Panc1 (cell line): ENCODE data around the gene AKT1S1. TPM values are rescaled to one million over a fixed set of nuclear protein-coding genes. Genes with fewer than 3 reads are reported as not detected.

Experiments
- ATAC-seq: fragments of 200-7000 bp; cut with Tn5 transposase; 2 replicates; pipeline ENCODE4 v1.9.1; 2020; ENCODE audit warnings: mild to moderate bottlenecking, moderate library complexity
- BruUV-seq: library from RNA; stranded (reverse); fragments of 400-500 nt; replicated peaks from 2 replicates; lab custom pipeline; 2021; lab: Mats Ljungman, UMichigan
- CTCF ChIA-PET: fragments of 300-600 bp; sonication (Branson Sonifier 250); formaldehyde crosslinking; loops from one replicate; lab custom pipeline; 2022; ENCODE audit warnings: antibody characterized with exemption; lab: Charles Lee
- POLR2A ChIA-PET: fragments of 300-600 bp; sonication (Branson Sonifier 250); formaldehyde crosslinking; loops from one replicate; lab custom pipeline; 2022; ENCODE audit warnings: antibody characterized with exemption; lab: Charles Lee
- DNase-seq: peaks from one replicate; pipeline ENCODE4 v3.0.0-alpha.2; 2010; ENCODE audit warnings: low read depth, low spot score
- H3K27ac ChIP-seq: 2 replicates; pipeline ENCODE4 v1.5.1; 2011; ENCODE audit warnings: mild to moderate bottlenecking, low read length, inconsistent platforms
- H3K27me3 ChIP-seq: fragments of 200-500 bp; sonication (Bioruptor generic); 2 replicates; pipeline ENCODE4 v1.6.0; 2014; ENCODE audit warnings: low read length, inconsistent platforms; ENCODE audit not compliant: control insufficient read depth, insufficient read depth
- H3K36me3 ChIP-seq: fragments of 200-500 bp; sonication (Bioruptor generic); 2 replicates; pipeline ENCODE4 v1.5.1; 2014; ENCODE audit warnings: inconsistent platforms, mild to moderate bottlenecking, low read length, moderate library complexity; ENCODE audit not compliant: control insufficient read depth, insufficient read depth
- H3K4me1 ChIP-seq: 2 replicates; pipeline ENCODE4 v1.5.1; 2011; ENCODE audit warnings: inconsistent platforms, mild to moderate bottlenecking, low read length, moderate library complexity; ENCODE audit not compliant: control insufficient read depth, insufficient read depth
- H3K4me3 ChIP-seq, 2 experiments: 2 replicates each; pipeline ENCODE4 v1.5.1; 2011 to 2012; ENCODE audit warnings: low read depth in 2 of 2, low read length in 2 of 2, mild to moderate bottlenecking in 2 of 2, inconsistent platforms in 1 of 2, moderate library complexity in 1 of 2
- H3K9me3 ChIP-seq: fragments of 200-500 bp; sonication (Bioruptor generic); 2 replicates; pipeline ENCODE4 v1.5.1; 2014; ENCODE audit warnings: low read depth, mild to moderate bottlenecking, inconsistent platforms, low read length, moderate library complexity; ENCODE audit not compliant: control insufficient read depth, insufficient read depth
- CTCF ChIP-seq: fragments of 450-650 bp; IDR thresholded peaks from 2 replicates; pipeline ENCODE4 v1.5.1; 2017; ENCODE audit warnings: mild to moderate bottlenecking
- POLR2AphosphoS5 ChIP-seq: IDR thresholded peaks from 2 replicates; pipeline ENCODE4 v1.6.1; 2012; ENCODE audit warnings: mild to moderate bottlenecking, low read depth, low read length, moderate library complexity
- REST ChIP-seq, 2 experiments: IDR thresholded peaks; 2 replicates each; pipeline ENCODE4 v1.6.1; 2011 to 2012; ENCODE audit warnings: low read depth in 2 of 2, control low read depth in 1 of 2, low read length in 1 of 2, mild to moderate bottlenecking in 1 of 2, moderate library complexity in 1 of 2; ENCODE audit not compliant: insufficient read depth in 1 of 2
- SIN3A ChIP-seq: IDR thresholded peaks from 2 replicates; pipeline ENCODE4 v1.6.1; 2012; ENCODE audit warnings: low read depth, mild to moderate bottlenecking, low read length, moderate library complexity, borderline replicate concordance; ENCODE audit not compliant: insufficient read depth
- TCF7L2 ChIP-seq: IDR thresholded peaks from 2 replicates; pipeline ENCODE4 v1.6.1; 2011; ENCODE audit warnings: mild to moderate bottlenecking, low read depth, low read length, inconsistent platforms
- in situ Hi-C: cut with HindIII; loops from 2 replicates; pipeline ENCODE4 v1.10.0; 2016; ENCODE audit warnings: low sequenced_read_pairs, low pct_unique_long_range_greater_than_20kb
- intact Hi-C: fragments of 100-400 bp; cut with micrococcal nuclease; formaldehyde crosslinking; loops from one replicate; pipeline ENCODE4 v1.10.0; 2022; ENCODE audit not compliant: unreplicated experiment
- total RNA-seq: library from RNA; stranded (reverse); gene quantifications from one replicate; pipeline ENCODE4 v1.2.1, GENCODE V29; 2021; ENCODE audit not compliant: unreplicated experiment

The AKT1S1 gene
- total RNA-seq, 1 experiment from 2014 or later = 92.8 TPM

DNA sequence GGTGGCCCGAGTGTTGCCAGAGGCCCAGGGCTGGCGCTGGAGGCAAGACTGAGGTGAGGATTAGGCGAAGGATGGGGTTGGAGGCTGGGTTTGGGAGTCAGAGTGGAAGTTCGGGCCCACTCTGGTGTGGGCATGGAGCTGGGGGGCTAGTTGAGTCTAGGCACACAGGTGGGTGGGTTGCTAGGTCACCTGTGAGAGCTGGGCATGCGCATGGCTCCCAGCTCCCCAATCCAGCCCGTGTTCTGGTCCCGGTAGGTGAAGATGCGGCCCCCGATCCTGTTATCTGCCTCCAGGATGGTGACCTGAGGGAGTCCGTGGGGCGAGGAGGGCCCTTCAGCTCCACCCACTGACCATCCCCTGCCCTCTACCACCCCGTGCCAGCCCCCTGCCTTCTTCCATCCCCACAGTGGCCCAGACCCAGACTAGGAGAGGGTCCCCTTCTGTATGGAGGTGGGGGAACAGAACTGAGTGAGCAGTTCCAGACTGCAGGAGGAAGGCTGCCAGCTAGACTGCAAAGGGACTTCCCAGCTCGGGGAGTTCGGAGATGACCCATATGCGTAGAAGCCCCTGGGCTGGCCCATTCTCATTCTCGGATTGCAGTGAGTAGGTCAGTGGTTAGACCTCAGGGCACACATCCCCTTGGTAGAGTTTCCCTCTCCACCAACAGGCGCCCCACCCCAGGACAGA, 17.9 kb upstream of the AKT1S1 start:
- H3K4me1 ChIP-seq = peaks cover 10% of the 10 kb centered on the region
- no TSS peak for BruUV-seq
- no peak for ATAC-seq
- no peak for TF ChIP-seq CTCF
- no peak for TF ChIP-seq TCF7L2
- TF ChIP-seq SIN3A = no peak
- H3K9me3 ChIP-seq = no peaks in the 10 kb centered on the region
- CTCF ChIA-PET = no interaction called here
- in situ Hi-C loops (no loop called here), intact Hi-C loops (no loop called here)
- H3K36me3 ChIP-seq = no peaks in the 10 kb centered on the region
- H3K27me3 ChIP-seq = no peaks in the 10 kb centered on the region
- POLR2A ChIA-PET = no interaction called here
- no peak for DNase-seq
- H3K27ac ChIP-seq = no peak overlapping the region
- no peak overlapping the region for H3K4me3 ChIP-seq

DNA sequence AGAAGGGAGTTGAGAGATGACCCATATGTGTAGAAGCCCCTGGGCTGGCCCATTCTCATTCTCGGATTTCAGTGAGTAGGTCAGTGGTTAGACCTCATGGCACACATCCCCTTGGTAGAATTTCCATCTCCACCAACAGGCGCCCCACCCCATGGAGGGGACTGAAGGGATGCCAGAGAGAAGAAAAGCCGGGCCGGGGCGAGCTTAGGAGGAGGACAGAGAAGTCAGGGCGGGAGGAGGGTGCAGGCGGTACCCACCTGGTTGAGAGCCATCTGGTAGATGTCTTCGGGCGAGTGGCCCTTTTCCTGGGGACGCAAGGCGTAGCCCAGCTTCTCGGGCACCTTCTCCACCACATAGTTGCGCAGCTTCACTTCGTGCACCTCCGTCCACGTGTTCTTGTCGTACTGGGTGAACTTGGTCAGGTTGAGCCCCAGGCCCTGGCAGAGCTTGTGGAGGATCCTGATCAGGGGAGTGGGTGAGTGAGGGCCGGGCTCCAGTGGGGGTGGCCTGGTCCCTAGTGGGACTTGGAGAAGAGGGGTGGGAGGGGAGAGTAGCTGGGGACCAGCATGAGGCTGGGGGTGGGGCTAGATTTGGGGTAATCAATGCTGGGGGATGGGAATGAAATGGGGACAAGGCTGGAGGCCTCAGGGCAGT, 17.0 kb upstream of the AKT1S1 start:
- no TSS peak for BruUV-seq
- Histone ChIP-seq H3K9me3 (no peaks in the 10 kb centered on the region), H3K4me1 (peaks cover 10% of the 10 kb centered on the region), H3K27ac (no peak overlapping the region), H3K27me3 (no peaks in the 10 kb centered on the region), H3K4me3 (no peak overlapping the region), H3K36me3 (no peaks in the 10 kb centered on the region)
- DNase-seq (no peak), ATAC-seq (no peak)
- intact Hi-C loops = no loop called here
- CTCF ChIA-PET = no interaction called here
- POLR2A ChIA-PET = no interaction called here
- in situ Hi-C loops = no loop called here
- TF ChIP-seq SIN3A (no peak), TCF7L2 (no peak), CTCF (no peak)

- Histone ChIP-seq H3K27ac (no peak overlapping the region), H3K4me3 (no peak overlapping the region), H3K9me3 (no peaks in the 10 kb centered on the region), H3K36me3 (no peaks in the 10 kb centered on the region), H3K27me3 (no peaks in the 10 kb centered on the region), H3K4me1 (peaks cover 10% of the 10 kb centered on the region)
- CTCF ChIA-PET = no interaction called here
- DNase-seq = no peak
- POLR2A ChIA-PET = no interaction called here
- intact Hi-C loops = no loop called here
- in situ Hi-C loops = no loop called here
- no peak for ATAC-seq
- no peak for TF ChIP-seq CTCF
- no peak for TF ChIP-seq SIN3A
- TF ChIP-seq POLR2AphosphoS5 = no peak
- no peak for TF ChIP-seq REST (IDR thresholded peaks at IDR 0.05; ENCODE audit: insufficient read depth in 1 of 2, low read depth in 2 of 2, low read length in 1 of 2)
- TF ChIP-seq TCF7L2 = no peak
- no TSS peak for BruUV-seq
These were observed 15.6 kb upstream of the AKT1S1 start for GRCh38 chr19:49892716-49893115.
